Calu3 (cell line): ENCODE data around the gene GPR62. TPM values are rescaled to one million over a fixed set of nuclear protein-coding genes. Genes with fewer than 3 reads are reported as not detected.

Experiments
- Bru-seq: library from RNA; stranded (reverse); fragments of 400-500 nt; gene quantifications from one replicate; lab custom pipeline; 2021; lab: Mats Ljungman, UMichigan
- BruChase-seq, 2 experiments: library from RNA; stranded (reverse); fragments of 400-500 nt; gene quantifications; one replicate each; lab custom pipeline; 2021; lab: Mats Ljungman, UMichigan
- BruUV-seq: library from RNA; stranded (reverse); fragments of 400-500 nt; replicated peaks from 2 replicates; lab custom pipeline; 2021; lab: Mats Ljungman, UMichigan
- CTCF ChIA-PET: fragments of 300-600 bp; sonication (Branson Sonifier 250); formaldehyde crosslinking; loops from one replicate; lab custom pipeline; 2022; ENCODE audit warnings: antibody characterized with exemption; lab: Charles Lee
- DNase-seq: peaks from one replicate; pipeline ENCODE4 v3.0.0; 2022
- H3K27ac Mint-ChIP-seq: one replicate; pipeline ENCODE4 v1.8.0; 2022; ENCODE audit warnings: mixed read lengths; ENCODE audit not compliant: unreplicated experiment
- H3K27me3 Mint-ChIP-seq: one replicate; pipeline ENCODE4 v1.8.0; 2022; ENCODE audit warnings: mixed read lengths; ENCODE audit not compliant: unreplicated experiment
- H3K36me3 Mint-ChIP-seq: one replicate; pipeline ENCODE4 v1.8.0; 2022; ENCODE audit warnings: mild to moderate bottlenecking, moderate library complexity, mixed read lengths; ENCODE audit not compliant: insufficient read depth, unreplicated experiment
- H3K4me1 Mint-ChIP-seq: one replicate; pipeline ENCODE4 v1.8.0; 2022; ENCODE audit warnings: mild to moderate bottlenecking, low read depth, mixed read lengths; ENCODE audit not compliant: unreplicated experiment
- H3K4me3 Mint-ChIP-seq: one replicate; pipeline ENCODE4 v1.8.0; 2022; ENCODE audit warnings: mild to moderate bottlenecking, low read depth, moderate library complexity, mixed read lengths; ENCODE audit not compliant: unreplicated experiment
- H3K9me3 Mint-ChIP-seq: one replicate; pipeline ENCODE4 v1.8.0; 2022; ENCODE audit warnings: low read depth, mixed read lengths; ENCODE audit not compliant: unreplicated experiment
- intact Hi-C: fragments of 100-400 bp; cut with micrococcal nuclease; formaldehyde crosslinking; loops from one replicate; pipeline ENCODE4 v1.10.0; 2022; ENCODE audit not compliant: unreplicated experiment
- long read RNA-seq: library from polyadenylated mRNA; stranded (forward); transcript quantifications from one replicate; pipeline ENCODE4 v2.0.0, GENCODE V29; 2022
- total RNA-seq: library from RNA; stranded (reverse); gene quantifications from 2 replicates; pipeline ENCODE4 v1.2.3, GENCODE V29; 2022
- TF ChIP-seq, protein P1 (sequence below): fragments of 200-600 bp; IDR thresholded peaks from one replicate; pipeline ENCODE4 v1.8.0; 2022; ENCODE audit warnings: antibody characterized with exemption; ENCODE audit not compliant: unreplicated experiment

GPR62 gene, protein sequence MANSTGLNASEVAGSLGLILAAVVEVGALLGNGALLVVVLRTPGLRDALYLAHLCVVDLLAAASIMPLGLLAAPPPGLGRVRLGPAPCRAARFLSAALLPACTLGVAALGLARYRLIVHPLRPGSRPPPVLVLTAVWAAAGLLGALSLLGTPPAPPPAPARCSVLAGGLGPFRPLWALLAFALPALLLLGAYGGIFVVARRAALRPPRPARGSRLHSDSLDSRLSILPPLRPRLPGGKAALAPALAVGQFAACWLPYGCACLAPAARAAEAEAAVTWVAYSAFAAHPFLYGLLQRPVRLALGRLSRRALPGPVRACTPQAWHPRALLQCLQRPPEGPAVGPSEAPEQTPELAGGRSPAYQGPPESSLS
- not detected in 2 replicates for total RNA-seq
- Bru-seq, nascent RNA, result percentile 15 among the genes with signal in this experiment
- BruChase-seq, experiment 1, labeled RNA remaining after a 6-hour chase, result percentile 16 among the genes with signal in this experiment
- not detected for BruChase-seq, experiment 2, labeled RNA remaining after a 2-hour chase
- long read RNA-seq, result 0 reads

GRCh38 chr3:51955175-51955892 is at the start of gene GPR62:
TSS of gene GPR62 (plus strand) at chr3:51955381. CDS start at chr3:51955653, 272 bp downstream.
- no peaks in the 10 kb centered on the region for H3K4me1 Mint-ChIP-seq
- TF ChIP-seq, protein P1, sequence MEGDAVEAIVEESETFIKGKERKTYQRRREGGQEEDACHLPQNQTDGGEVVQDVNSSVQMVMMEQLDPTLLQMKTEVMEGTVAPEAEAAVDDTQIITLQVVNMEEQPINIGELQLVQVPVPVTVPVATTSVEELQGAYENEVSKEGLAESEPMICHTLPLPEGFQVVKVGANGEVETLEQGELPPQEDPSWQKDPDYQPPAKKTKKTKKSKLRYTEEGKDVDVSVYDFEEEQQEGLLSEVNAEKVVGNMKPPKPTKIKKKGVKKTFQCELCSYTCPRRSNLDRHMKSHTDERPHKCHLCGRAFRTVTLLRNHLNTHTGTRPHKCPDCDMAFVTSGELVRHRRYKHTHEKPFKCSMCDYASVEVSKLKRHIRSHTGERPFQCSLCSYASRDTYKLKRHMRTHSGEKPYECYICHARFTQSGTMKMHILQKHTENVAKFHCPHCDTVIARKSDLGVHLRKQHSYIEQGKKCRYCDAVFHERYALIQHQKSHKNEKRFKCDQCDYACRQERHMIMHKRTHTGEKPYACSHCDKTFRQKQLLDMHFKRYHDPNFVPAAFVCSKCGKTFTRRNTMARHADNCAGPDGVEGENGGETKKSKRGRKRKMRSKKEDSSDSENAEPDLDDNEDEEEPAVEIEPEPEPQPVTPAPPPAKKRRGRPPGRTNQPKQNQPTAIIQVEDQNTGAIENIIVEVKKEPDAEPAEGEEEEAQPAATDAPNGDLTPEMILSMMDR, result no peak
- no TSS peak for BruUV-seq
- intact Hi-C loops, result no loop called here
- H3K9me3 Mint-ChIP-seq, result no peaks in the 10 kb centered on the region
- peaks cover 47% of the 10 kb centered on the region for H3K27me3 Mint-ChIP-seq
- no peaks in the 10 kb centered on the region for H3K36me3 Mint-ChIP-seq
- CTCF ChIA-PET, result no interaction called here
- no peak for DNase-seq
- no peak within 1 kb of the TSS for H3K27ac Mint-ChIP-seq
- H3K4me3 Mint-ChIP-seq, result peak within 1 kb of the TSS; percentile 55

DNA sequence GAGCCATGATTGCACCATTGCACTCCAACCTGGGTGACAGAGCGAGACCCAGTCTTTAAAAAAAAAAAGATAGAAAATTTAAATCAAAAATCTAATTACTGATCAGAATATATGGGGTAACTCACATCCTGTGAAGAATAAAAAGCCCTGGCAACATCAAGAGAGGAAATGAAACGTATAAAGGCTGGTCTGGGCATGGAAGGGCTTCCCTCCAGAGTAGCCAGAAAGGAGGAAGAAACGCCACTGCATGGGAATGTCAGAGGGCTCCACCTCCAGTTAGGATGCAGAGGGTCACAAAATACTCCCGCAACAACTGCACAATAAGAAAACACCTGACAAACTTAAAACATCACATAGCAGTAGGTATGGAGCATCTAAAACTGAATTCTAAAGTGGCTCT is 47.2 kb upstream of the GPR62 start:
- CTCF ChIA-PET, result no interaction called here
- H3K4me3 Mint-ChIP-seq, result no peak overlapping the region
- no peaks in the 10 kb centered on the region for H3K36me3 Mint-ChIP-seq
- peaks cover 19% of the 10 kb centered on the region for H3K9me3 Mint-ChIP-seq
- H3K27me3 Mint-ChIP-seq, result no peaks in the 10 kb centered on the region
- intact Hi-C loops, result no loop called here
- peaks cover under 1% of the 10 kb centered on the region for H3K4me1 Mint-ChIP-seq
- DNase-seq, result no peak
- no TSS peak for BruUV-seq
- no peak overlapping the region for H3K27ac Mint-ChIP-seq
- TF ChIP-seq, protein P1, result no peak

- Mint-ChIP-seq H3K9me3 (no peaks in the 10 kb centered on the region), H3K27me3 (no peaks in the 10 kb centered on the region), H3K27ac (no peak overlapping the region), H3K36me3 (no peaks in the 10 kb centered on the region), H3K4me1 (no peaks in the 10 kb centered on the region), H3K4me3 (no peak overlapping the region)
- intact Hi-C loops, result no loop called here
- no peak for DNase-seq
- CTCF ChIA-PET, result no interaction called here
- BruUV-seq, result no TSS peak
- TF ChIP-seq, protein P1, result no peak
Measured at GRCh38 chr3:51916418-51916817, 38.8 kb upstream of the GPR62 start.

DNA sequence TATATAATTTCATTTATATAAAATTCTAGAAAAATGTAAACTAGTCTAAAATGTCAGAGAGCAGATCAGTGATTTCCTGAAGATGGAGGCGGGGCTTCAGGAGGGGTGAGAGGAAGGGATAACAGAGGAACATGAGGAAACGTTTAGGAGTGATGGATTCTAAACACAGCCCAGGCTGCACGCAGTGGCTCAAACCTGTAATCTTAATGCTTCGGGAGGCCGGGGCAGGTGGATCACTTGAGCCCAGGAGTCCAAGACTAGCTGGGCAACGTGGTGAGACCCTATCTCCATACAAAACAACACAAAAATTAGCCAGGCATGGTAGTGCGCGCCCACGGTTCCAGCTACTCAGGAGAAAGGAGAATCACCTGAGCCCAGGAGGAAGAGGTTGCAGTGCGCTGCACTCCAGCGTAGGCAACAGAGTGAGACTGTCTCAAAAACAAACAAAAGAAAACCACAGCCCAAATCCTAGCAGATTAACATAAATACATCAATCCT is 34.1 kb upstream of the GPR62 start:
- BruUV-seq, result no TSS peak
- TF ChIP-seq, protein P1, result no peak
- Mint-ChIP-seq H3K9me3 (no peaks in the 10 kb centered on the region), H3K4me3 (no peak overlapping the region), H3K4me1 (no peaks in the 10 kb centered on the region), H3K27me3 (no peaks in the 10 kb centered on the region), H3K36me3 (no peaks in the 10 kb centered on the region), H3K27ac (no peak overlapping the region)
- CTCF ChIA-PET, result no interaction called here
- DNase-seq, result no peak
- intact Hi-C loops, result no loop called here
